Endothelial cell (in vitro differentiated cells): Measurements from ENCODE around the gene CACNB2. TPM values are rescaled to one million over a fixed set of nuclear protein-coding genes. Genes with fewer than 3 reads are reported as not detected.

Experiments
- DNase-seq: peaks from one replicate; pipeline ENCODE4 v3.0.0; 2021; ENCODE audit warnings: low spot score
- H3K27ac Mint-ChIP-seq: one replicate; pipeline ENCODE4 v1.8.0; 2021; ENCODE audit warnings: mixed read lengths, inconsistent platforms; ENCODE audit not compliant: unreplicated experiment
- H3K27me3 Mint-ChIP-seq: one replicate; pipeline ENCODE4 v1.8.0; 2021; ENCODE audit warnings: mild to moderate bottlenecking, moderate library complexity, mixed read lengths, inconsistent platforms; ENCODE audit not compliant: unreplicated experiment
- H3K36me3 Mint-ChIP-seq: one replicate; pipeline ENCODE4 v1.8.0; 2021; ENCODE audit warnings: mild to moderate bottlenecking, low read depth, mixed read lengths, inconsistent platforms; ENCODE audit not compliant: unreplicated experiment
- H3K4me1 Mint-ChIP-seq: one replicate; pipeline ENCODE4 v1.8.0; 2021; ENCODE audit warnings: mild to moderate bottlenecking, mixed read lengths, inconsistent platforms; ENCODE audit not compliant: unreplicated experiment
- H3K4me3 Mint-ChIP-seq: one replicate; pipeline ENCODE4 v1.8.0; 2021; ENCODE audit warnings: mild to moderate bottlenecking, mixed read lengths, inconsistent platforms; ENCODE audit not compliant: unreplicated experiment
- H3K9me3 Mint-ChIP-seq: one replicate; pipeline ENCODE4 v1.8.0; 2021; ENCODE audit warnings: mixed read lengths, inconsistent platforms; ENCODE audit not compliant: unreplicated experiment
- total RNA-seq: library from RNA; stranded (reverse); fragmentation: NEBNext Ultra II Directional; extraction: Animal tissue kit (Norgen Biotek cat#: 25700); gene quantifications from one replicate; pipeline ENCODE4 v1.2.1, GENCODE V29; 2021; ENCODE audit not compliant: unreplicated experiment
- TF ChIP-seq, protein P1 (sequence below): fragments of 200-600 bp; sonication (generic); IDR thresholded peaks from one replicate; pipeline ENCODE4 v1.5.0; 2021; ENCODE audit warnings: antibody characterized with exemption; ENCODE audit not compliant: unreplicated experiment

CACNB2 gene
- total RNA-seq, 1 donor from 2014 or later = 1.5 TPM

DNA sequence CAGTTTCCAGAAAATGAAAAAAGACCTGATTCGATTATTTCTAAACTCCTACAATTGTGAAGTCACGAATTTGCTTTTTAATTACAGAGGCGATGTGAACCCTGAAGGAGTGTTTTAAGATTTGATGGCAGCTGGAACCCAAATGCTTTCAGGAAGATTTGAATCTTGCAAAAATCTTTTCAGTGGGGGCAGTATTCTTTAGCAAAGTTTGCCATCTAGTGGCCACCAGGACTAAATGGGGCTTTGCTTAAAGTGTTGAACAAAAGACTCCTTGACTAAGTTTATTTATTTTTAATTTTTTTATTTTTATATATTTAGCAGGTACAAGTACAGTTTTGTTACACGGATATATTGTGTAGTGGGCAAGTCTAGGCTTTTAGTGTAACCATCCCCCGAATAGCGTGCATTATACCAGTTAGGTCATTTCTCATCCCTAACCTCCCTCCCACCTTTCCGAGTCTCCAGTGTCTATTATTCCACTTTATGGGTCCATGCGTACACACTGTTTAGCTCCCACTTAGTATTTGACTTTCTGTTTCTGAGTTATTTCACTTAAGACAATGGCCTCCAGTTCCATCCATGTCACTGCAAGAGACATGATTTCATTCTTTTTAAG is 98.8 kb downstream of the CACNB2 start:
- Mint-ChIP-seq H3K4me3 (no peak overlapping the region), H3K4me1 (no peaks in the 10 kb centered on the region), H3K27ac (no peak overlapping the region), H3K27me3 (peaks cover 3% of the 10 kb centered on the region), H3K36me3 (no peaks in the 10 kb centered on the region), H3K9me3 (no peaks in the 10 kb centered on the region)
- DNase-seq = no peak
- TF ChIP-seq, protein P1, sequence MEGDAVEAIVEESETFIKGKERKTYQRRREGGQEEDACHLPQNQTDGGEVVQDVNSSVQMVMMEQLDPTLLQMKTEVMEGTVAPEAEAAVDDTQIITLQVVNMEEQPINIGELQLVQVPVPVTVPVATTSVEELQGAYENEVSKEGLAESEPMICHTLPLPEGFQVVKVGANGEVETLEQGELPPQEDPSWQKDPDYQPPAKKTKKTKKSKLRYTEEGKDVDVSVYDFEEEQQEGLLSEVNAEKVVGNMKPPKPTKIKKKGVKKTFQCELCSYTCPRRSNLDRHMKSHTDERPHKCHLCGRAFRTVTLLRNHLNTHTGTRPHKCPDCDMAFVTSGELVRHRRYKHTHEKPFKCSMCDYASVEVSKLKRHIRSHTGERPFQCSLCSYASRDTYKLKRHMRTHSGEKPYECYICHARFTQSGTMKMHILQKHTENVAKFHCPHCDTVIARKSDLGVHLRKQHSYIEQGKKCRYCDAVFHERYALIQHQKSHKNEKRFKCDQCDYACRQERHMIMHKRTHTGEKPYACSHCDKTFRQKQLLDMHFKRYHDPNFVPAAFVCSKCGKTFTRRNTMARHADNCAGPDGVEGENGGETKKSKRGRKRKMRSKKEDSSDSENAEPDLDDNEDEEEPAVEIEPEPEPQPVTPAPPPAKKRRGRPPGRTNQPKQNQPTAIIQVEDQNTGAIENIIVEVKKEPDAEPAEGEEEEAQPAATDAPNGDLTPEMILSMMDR = peak; percentile 68

DNA sequence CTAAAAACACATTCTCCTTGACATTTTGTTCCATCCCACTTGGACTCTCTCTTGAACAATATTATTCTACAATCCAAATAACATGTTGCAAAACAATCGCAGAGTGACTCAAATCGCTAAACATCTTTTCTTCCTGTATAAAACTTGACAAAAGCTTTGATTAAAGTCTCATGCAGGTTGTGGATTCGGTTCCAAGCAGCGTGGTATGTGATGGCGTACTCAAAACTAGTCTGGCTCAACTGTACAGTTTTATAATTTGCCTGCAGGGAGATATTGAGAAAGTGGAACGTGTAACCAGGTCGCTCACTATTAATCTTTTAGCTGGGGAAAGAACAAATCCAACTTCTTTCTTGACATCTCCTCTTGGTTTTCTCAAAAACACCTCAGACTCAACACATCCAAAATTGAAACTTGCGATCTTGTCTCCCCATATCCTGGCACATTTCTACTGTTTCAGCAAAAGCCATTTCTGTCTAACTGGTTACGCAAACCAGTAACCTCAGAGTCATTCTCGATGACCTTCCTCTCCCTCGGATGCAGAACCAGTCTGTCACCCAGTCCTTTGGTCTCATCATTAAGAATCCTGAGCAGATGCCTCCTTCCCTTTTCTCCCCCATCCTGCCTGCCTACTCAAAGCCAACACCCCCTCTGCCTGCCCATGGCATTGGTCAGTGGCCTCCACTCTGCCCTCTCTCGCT is 100.1 kb downstream of the CACNB2 start:
- TF ChIP-seq, protein P1 = no peak
- no peaks in the 10 kb centered on the region for H3K4me1 Mint-ChIP-seq
- DNase-seq = no peak
- H3K4me3 Mint-ChIP-seq = no peak overlapping the region
- H3K27ac Mint-ChIP-seq = no peak overlapping the region
- H3K9me3 Mint-ChIP-seq = no peaks in the 10 kb centered on the region
- H3K27me3 Mint-ChIP-seq = peaks cover 3% of the 10 kb centered on the region
- H3K36me3 Mint-ChIP-seq = no peaks in the 10 kb centered on the region

DNA sequence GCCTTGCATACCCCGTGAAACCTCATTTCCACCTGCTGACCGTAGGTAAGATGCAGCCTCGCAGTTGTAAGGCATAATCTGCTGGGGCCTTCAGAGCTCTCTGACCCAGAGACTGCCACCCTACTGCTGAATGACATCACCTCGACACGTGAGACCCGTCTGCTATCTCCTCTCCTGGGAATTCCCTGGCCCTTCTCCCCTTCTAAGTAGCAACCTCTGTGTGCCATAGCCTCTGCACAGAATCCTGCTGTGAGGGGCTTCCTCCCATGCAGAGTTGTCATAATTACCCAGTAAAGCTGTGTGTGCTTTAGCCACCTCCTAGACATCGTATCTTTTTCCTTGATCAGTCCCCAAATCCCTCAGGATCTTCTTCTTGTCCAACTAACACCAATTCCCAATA is 106.7 kb downstream of the CACNB2 start:
- no peak for DNase-seq
- peaks cover 5% of the 10 kb centered on the region for H3K27me3 Mint-ChIP-seq
- no peaks in the 10 kb centered on the region for H3K4me1 Mint-ChIP-seq
- H3K9me3 Mint-ChIP-seq = no peaks in the 10 kb centered on the region
- no peak overlapping the region for H3K4me3 Mint-ChIP-seq
- H3K27ac Mint-ChIP-seq = no peak overlapping the region
- TF ChIP-seq, protein P1 = no peak
- H3K36me3 Mint-ChIP-seq = no peaks in the 10 kb centered on the region

DNA sequence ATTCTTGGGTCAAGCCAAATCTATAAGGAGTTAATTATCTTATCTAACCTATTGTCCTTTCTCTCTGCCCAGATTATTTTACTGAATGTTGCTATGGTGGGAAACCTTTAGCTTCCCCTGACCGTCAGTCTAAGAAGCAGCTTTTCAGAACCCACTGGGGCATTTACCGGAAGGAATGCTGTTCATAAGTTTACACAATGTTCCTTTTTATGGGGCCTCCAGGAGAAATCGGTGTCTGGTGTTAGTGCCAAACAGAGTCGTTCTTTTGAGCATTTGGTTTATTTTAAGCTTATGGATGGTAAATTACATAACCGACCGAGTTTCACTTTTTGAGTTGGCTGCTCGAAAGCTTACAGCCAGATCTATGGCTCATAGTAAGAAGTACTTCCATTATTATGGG is 111.9 kb downstream of the CACNB2 start:
- TF ChIP-seq, protein P1 = no peak
- Mint-ChIP-seq H3K36me3 (no peaks in the 10 kb centered on the region), H3K27ac (no peak overlapping the region), H3K4me1 (peaks cover 5% of the 10 kb centered on the region), H3K4me3 (no peak overlapping the region), H3K27me3 (peaks cover 2% of the 10 kb centered on the region), H3K9me3 (no peaks in the 10 kb centered on the region)
- no peak for DNase-seq

DNA sequence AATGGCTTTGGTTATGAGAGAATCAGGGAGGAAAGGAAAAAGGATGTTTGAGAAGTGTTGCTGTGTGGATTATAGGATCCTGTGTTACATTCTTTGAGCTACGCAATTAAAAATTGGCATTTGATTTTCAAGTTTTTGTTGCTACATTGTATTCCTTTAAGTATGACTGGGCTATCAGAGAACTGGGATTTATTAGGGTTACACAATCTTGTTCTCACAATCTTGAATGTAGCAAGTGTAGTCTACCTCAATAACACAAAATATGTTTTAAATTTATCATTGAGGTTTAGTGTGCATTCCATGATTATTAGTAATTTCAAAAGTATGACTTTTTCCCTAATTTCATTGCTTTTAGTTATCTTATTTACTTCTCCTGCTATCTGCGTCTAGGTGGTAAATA is 113.9 kb downstream of the CACNB2 start:
- H3K27ac Mint-ChIP-seq = no peak overlapping the region
- H3K27me3 Mint-ChIP-seq = no peaks in the 10 kb centered on the region
- H3K36me3 Mint-ChIP-seq = no peaks in the 10 kb centered on the region
- TF ChIP-seq, protein P1 = no peak
- H3K4me1 Mint-ChIP-seq = peaks cover 5% of the 10 kb centered on the region
- H3K9me3 Mint-ChIP-seq = no peaks in the 10 kb centered on the region
- no peak overlapping the region for H3K4me3 Mint-ChIP-seq
- no peak for DNase-seq
